HG02623 (cell line): Measurements from ENCODE around the gene SLC19A2.
"Not testable (repeated sequence)": the region's sequence is repeated elsewhere in the genome, so short reads cannot be mapped to it uniquely, and the experiment has no call there.

Experiments used
- ATAC-seq: cut with Tn5 transposase; IDR thresholded peaks from one replicate; pipeline ENCODE4 v1.9.1; 2021; ENCODE audit warnings: moderate library complexity; ENCODE audit not compliant: unreplicated experiment

Gene SLC19A2, protein sequence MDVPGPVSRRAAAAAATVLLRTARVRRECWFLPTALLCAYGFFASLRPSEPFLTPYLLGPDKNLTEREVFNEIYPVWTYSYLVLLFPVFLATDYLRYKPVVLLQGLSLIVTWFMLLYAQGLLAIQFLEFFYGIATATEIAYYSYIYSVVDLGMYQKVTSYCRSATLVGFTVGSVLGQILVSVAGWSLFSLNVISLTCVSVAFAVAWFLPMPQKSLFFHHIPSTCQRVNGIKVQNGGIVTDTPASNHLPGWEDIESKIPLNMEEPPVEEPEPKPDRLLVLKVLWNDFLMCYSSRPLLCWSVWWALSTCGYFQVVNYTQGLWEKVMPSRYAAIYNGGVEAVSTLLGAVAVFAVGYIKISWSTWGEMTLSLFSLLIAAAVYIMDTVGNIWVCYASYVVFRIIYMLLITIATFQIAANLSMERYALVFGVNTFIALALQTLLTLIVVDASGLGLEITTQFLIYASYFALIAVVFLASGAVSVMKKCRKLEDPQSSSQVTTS

GRCh38 chr1:169485431-169486280, at the start of gene SLC19A2:
SLC19A2 (minus strand) TSS chr1:169485944; CDS start chr1:169485766, 178 bp downstream.
- peak; percentile 96 for ATAC-seq

GRCh38 chr1:169534653-169535052, 48.9 kb upstream of the SLC19A2 start:
- ATAC-seq = no peak

DNA sequence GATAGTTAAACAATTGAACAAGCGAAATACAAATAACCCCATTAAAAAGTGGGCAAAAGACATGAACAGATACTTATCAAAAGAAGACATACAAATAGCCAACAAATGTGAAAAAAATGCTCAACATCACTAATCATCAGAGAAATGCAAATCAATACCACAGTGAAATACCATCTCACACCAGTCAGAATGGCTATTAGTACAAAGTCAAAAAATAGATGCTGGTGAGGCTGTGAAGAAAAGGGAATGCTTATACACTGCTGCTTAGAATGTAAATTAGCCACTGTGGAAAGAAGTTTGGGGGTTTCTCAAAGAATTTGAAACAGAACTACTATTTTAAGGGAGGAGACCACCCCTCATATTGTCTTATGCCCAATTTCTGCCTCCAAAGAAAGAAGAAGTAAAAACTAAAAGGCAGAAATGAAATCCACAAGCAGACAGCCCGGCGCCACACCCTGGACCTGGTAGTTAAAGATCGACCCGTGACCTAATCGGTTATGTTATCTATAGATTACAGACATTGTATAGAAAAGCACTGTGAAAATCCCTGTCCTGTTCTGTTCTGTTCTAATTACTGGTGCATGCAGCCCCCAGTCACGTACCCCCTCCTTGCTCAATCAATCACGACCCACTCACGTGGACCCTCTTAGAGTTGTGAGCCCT, 47.9 kb upstream of the SLC19A2 start:
- not testable (repeated sequence) for ATAC-seq

DNA sequence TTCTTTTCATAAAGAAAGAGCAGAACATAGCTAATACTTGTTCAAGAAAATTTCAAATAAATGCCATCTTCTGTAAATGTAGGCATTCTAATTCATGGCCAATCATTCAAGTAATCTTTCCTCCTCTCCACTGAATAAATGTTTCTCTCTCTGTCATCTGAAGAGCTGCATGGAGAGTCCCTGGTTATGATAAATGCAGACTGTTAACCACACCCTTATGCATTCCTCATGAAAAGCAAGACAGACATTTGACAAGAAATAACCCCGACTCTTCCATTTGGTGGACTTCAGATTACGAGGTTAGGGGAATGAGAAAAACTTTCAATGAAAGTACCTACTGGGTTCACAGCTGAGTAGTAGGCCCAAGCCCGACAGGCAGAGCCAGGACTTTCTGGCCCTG, 44.7 kb upstream of the SLC19A2 start:
- ATAC-seq = no peak

- no peak for ATAC-seq
Observed at GRCh38 chr1:169529068-169529642, 43.4 kb upstream of the SLC19A2 start.

DNA sequence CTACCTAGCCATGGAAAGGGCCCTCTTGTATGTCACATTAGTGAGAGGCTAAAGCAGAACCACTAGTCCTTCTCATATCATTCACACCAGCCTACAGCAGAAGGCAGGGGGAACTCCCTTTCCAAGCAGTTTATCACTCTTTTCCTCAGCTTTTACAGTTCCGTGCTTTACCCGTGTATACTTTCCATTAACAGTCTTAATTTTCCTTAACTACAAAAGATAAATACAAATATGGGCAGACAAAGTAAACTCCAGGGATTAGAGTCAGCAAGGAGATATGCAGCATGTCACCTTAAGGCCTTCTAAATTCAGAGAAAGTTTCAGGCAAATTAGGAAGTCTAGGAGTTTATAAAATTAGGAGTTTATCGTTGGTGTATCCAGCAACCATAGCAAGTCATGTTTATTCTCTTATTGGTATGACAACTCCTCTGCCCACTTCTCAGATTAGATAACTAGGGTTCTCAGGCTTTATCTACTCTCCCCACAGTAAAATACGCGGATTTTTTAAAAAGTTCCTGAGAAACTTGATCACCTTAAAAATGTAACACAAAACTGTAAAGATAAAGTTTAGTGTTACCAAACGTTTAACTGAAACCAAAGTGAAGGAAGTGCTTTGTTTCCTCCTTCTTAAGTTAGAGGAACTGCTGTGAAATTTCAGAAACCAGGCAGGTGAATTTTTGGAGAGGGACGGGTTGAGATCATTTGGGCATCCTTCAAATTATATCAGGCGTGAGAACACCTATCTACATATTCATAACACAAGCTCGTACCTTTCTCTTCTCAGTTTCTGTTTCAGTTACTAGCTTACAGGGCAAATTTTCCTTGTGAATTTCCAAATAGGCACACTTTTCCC, 42.7 kb upstream of the SLC19A2 start:
- ATAC-seq = no peak

GRCh38 chr1:169527451-169528214, 41.9 kb upstream of the SLC19A2 start:
- no peak for ATAC-seq

- ATAC-seq = no peak
Observed at GRCh38 chr1:169527001-169527400, 41.3 kb upstream of the SLC19A2 start.

- ATAC-seq = no peak
Observed at GRCh38 chr1:169526120-169526832, 40.5 kb upstream of the SLC19A2 start.

GRCh38 chr1:169525391-169525790, 39.6 kb upstream of the SLC19A2 start:
- no peak for ATAC-seq

DNA sequence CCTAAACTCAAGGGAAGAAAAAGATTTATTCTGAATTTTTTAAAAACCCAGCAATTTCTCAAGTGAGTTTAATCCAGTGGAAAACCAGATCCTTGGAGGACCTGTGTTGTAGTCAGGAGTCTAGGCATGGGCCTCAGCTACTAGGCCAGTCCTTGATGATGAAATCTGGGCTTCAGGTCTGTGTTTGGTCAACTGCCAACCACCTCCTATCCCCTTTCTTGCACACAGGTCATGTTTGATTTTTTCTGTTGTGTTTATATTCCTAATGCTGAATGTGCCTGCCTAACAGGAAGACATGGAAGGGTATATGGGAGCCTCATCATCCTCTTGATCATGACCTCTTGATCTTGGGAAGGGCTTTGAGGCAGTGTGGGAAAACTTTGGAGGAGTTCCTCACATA, 38.2 kb upstream of the SLC19A2 start:
- ATAC-seq = no peak

DNA sequence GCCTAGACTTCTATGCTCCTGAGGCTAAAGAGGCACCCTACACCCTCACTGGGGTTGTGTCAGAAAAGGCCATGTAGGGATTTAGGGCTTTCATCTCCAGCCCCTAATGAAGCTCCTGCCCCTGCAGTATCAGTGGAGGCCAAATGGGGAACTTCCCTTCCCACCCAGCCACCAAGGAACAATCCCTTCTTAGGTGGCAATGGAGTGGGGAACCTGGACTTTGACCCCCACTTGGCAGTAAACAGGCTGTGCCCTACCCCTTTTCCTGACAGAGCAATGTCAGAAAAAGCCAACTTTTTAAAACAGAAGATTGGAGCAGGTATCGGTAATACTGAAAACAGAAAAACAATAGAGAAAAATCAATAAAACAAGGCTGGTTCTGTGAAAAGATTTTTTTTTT, 35.5 kb upstream of the SLC19A2 start:
- ATAC-seq = no peak

DNA sequence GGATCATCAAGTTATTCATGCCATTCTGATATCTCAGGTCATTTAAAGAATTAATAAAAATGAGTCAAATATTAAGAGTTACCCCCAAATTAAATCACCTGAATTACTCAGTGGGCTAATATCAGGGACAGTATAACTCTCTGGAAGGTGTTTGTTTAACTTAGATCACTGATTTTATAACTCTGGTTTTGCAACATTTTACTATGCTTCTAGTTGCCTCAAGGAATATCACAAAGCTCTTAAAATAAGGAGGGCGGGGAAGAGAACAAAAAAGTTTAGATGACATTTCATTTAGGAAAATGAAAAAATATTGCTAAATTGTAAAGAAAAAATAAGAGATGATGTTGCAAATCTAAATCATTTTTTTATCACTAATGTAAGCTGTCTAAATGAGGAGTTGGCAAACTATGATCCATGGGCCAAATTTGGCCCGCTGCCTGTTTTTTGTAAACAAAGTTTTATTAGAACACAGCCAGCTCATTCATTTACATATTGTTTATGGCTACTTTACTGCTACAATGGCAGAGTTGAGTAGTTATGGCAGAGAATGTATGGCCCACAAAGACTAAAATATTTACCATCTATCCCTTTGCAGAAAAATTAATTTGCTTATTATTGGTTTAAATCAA, 31.9 kb upstream of the SLC19A2 start:
- no peak for ATAC-seq

- no peak for ATAC-seq
Observed at GRCh38 chr1:169515641-169516040, 29.9 kb upstream of the SLC19A2 start.

DNA sequence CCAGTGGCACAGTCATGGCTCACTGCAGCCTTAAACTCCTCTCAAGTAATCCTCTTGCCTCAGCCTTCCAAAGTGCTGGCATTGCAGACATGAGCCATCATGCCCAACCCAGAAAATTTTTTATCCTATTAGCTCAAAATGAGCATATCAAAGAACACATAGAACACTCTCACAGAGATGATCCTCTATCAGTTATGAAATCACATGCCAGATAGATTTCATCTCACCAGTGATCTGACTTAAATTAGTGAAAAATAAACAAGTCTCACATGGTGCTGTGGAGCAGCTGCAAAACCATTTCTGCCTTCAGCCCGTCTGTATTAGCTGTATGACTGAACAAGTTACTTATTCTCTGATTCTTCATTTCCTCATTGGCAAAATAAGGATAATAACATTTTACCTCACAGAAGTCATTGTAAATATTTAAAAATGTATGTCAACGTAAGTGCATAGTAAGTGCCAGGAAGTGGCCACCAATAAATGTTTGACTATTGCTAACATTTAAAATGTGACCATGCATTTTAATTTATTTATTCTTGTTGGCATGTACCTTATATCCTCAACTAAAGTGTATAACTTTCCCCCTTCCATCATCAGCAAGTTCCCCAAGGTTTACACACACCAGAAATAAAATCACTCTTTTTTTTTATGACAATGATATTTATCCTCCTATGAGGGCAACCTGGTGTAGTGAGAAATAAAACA, 29.0 kb upstream of the SLC19A2 start:
- no peak for ATAC-seq

DNA sequence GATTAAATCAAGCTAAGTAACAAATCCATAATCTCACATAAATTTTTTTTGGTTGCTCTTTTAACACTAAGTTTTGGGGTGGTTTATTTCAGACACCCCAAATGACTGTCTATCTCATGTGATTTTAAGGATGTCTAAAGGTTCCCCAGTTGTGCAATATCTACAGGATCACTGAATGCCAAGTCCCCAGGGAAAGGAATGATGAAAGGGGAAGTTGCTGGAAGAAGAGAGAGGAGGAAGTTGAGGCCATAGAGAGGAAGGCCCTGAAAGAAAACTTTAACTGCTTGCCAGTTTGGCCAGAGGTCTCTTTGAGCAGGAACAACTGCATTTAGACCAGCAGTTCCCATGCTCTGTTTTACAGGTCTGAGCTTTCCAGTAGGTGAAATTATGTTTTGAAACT, 27.5 kb upstream of the SLC19A2 start:
- ATAC-seq = no peak

GRCh38 chr1:169511316-169512005, 25.7 kb upstream of the SLC19A2 start:
- no peak for ATAC-seq
